Thoracic aorta (tissue), 2 donors: ENCODE measurements around the gene ERCC8. TPM values are rescaled to one million over a fixed set of nuclear protein-coding genes. Genes with fewer than 3 reads are reported as not detected.

Experiments
- ATAC-seq: fragments of 150-250 bp; one replicate; pipeline ENCODE4 v1.8.0; 2017; ENCODE audit warnings: low read depth; ENCODE audit not compliant: insufficient number of reproducible peaks, low FRiP score
- DNase-seq: peaks from one replicate; pipeline ENCODE4 v3.0.0-alpha.2; 2020; ENCODE audit warnings: low spot score
- H3K27ac ChIP-seq, 2 donors: fragments of 200-600 bp; sonication (generic); 1 replicate in 1 of 2; 2 replicates in 1 of 2; pipeline ENCODE4 v1.5.1; 2016; ENCODE audit warnings: mild to moderate bottlenecking in 2 of 2, moderate library complexity in 2 of 2
- H3K27me3 ChIP-seq: fragments of 200-600 bp; sonication (generic); replicated peaks from 2 replicates; pipeline ENCODE4 v1.6.0; 2016; ENCODE audit warnings: mild to moderate bottlenecking; ENCODE audit not compliant: insufficient read depth
- H3K36me3 ChIP-seq: fragments of 200-600 bp; sonication (generic); one replicate; pipeline ENCODE4 v1.5.1; 2016
- H3K4me1 ChIP-seq, 2 donors: fragments of 200-600 bp; sonication (generic); 1 replicate in 1 of 2; 2 replicates in 1 of 2; pipeline versions ENCODE4 v1.5.1 to v1.6.0; 2016; ENCODE audit warnings: low read depth in 2 of 2, mild to moderate bottlenecking in 1 of 2; ENCODE audit not compliant: control insufficient read depth in 1 of 2
- H3K4me3 ChIP-seq: fragments of 200-600 bp; sonication (generic); 2 replicates; pipeline ENCODE4 v1.5.1; 2016; ENCODE audit warnings: mild to moderate bottlenecking
- H3K9me3 ChIP-seq: fragments of 200-600 bp; sonication (generic); 2 replicates; pipeline ENCODE4 v1.5.1; 2016
- CTCF ChIP-seq: fragments of 200-600 bp; sonication (generic); IDR thresholded peaks from one replicate; pipeline ENCODE4 v1.5.1; 2019; ENCODE audit warnings: antibody characterized with exemption
- total RNA-seq, 2 donors: library from RNA; depleted of rRNA; stranded (reverse); fragments of >200 nt; gene quantifications; one replicate each; pipeline versions ENCODE4 v1.1.0 to v1.2.3, GENCODE V29; 2016

ERCC8 gene, protein sequence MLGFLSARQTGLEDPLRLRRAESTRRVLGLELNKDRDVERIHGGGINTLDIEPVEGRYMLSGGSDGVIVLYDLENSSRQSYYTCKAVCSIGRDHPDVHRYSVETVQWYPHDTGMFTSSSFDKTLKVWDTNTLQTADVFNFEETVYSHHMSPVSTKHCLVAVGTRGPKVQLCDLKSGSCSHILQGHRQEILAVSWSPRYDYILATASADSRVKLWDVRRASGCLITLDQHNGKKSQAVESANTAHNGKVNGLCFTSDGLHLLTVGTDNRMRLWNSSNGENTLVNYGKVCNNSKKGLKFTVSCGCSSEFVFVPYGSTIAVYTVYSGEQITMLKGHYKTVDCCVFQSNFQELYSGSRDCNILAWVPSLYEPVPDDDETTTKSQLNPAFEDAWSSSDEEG
- total RNA-seq = 10 to 100 TPM; 11.0 to 13.0 TPM

DNA sequence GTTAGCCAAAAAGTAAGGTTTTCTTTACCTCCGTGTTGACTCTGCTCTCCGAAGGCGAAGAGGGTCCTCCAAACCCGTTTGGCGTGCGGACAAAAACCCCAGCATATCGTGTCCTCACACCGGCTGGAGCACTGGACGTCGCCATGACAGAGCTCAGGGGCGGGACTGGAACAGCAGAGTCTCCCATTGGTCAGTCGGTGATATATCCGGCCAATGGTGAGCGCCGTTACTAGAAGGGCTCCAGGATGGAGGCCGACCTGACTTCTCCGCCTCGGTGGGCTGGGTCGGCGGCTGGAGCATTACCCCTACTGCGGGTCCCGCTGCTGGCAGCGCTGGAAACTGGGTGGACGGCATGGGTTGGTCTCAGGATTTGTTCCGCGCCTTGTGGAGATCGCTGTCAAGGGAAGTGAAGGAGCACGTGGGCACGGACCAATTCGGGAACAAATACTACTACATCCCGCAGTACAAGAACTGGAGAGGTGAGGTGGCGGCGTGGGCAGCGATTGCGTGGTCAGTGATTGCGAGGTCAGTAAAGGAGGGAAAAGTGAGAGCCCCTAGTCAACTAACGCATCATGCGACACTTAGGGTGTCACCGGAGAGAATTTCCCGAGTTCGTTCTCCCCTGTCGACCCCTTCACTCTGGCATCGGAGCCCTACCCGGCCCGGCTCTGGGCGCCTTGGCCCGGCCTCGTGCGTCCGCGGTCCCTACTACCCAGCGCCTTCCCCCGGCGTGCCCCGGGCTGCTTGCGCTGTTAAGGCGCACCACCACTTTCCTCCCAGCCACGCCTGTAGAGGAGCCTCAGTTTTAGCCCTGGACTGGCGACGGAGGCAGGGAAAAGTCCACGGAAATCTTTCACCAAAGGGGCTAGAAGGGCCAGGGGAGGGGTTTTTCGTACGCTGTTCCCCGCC is at the start of gene ERCC8, which contains the start of gene NDUFAF2:
ERCC8 (minus strand) TSS at position 167 of the 909 bp plus-strand sequence; CDS start at position 105, 62 bp downstream.
NDUFAF2 (plus strand) TSS at position 302 of the 909 bp plus-strand sequence; CDS start at position 353, 51 bp downstream.
- Histone ChIP-seq H3K27ac (peak within 1 kb of the TSS; percentile 55 to 82), H3K36me3 (no peaks in the 10 kb centered on the region), H3K4me1 (peaks cover 12 to 21% of the 10 kb centered on the region in 2 donors), H3K4me3 (peak within 1 kb of the TSS; percentile 87), H3K9me3 (no peaks in the 10 kb centered on the region), H3K27me3 (no peaks in the 10 kb centered on the region)
- ATAC-seq = peak; percentile 97
- DNase-seq = peak; percentile 83
- TF ChIP-seq CTCF = no peak

GRCh38 chr5:60993875-60994571 is 49.2 kb upstream of the ERCC8 start:
- no peaks in the 10 kb centered on the region for H3K27me3 ChIP-seq
- peaks cover 25 to 34% of the 10 kb centered on the region in 2 donors for H3K4me1 ChIP-seq
- peak overlapping the region in 1 of 2 donors; percentile 56 for H3K27ac ChIP-seq
- H3K4me3 ChIP-seq = no peak overlapping the region
- no peaks in the 10 kb centered on the region for H3K9me3 ChIP-seq
- no peak for DNase-seq
- H3K36me3 ChIP-seq = no peaks in the 10 kb centered on the region
- no peak for TF ChIP-seq CTCF
- no peak for ATAC-seq

DNA sequence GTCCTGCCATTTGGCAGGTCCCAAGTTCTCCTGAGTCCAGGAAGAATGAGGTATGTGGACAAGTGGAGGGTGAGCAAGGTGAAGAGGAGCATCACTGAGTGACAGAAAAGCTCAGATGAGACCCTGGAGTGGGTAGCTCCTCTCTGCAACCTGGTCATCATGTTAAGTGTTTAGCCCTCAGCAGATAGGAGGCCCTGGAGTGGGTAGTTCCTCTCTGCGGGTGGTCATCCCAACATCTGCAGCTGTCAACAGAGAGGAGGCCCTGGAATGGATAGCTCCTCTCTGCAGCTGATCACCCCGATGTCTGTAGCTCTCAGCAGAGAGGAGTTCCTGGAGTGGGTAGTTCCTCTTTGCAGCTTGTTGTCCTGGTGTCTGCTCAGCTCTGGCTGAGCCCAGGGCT is 48.6 kb upstream of the ERCC8 start:
- peaks cover 22 to 31% of the 10 kb centered on the region in 2 donors for H3K4me1 ChIP-seq
- no peaks in the 10 kb centered on the region for H3K9me3 ChIP-seq
- no peaks in the 10 kb centered on the region for H3K27me3 ChIP-seq
- peak overlapping the region; percentile 21 to 56 for H3K27ac ChIP-seq
- no peaks in the 10 kb centered on the region for H3K36me3 ChIP-seq
- no peak for TF ChIP-seq CTCF
- no peak for ATAC-seq
- no peak for DNase-seq
- H3K4me3 ChIP-seq = no peak overlapping the region

DNA sequence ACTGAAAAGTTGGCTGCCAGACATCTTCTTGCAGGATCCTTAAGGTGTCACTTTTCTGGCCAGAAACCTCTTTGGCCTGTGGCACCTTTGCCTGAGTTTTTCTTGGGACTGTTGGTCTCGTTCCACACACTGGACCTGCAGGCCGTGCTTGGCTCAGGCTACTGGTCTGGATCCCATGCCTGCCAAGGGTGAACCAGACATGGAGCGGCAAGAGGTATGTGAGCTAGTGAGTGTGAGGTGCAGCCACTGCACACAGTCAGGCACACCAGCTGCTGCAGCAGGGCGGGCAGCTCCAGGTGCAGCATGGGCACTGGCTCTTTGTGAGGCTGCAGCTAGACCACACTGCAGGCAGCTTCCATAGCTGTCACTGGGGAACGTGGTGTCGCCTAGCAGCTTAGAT is 48.0 kb upstream of the ERCC8 start:
- Histone ChIP-seq H3K4me3 (no peak overlapping the region), H3K27ac (peak overlapping the region; percentile 21 to 56)

More for the DNA sequence above, 48.0 kb upstream of the ERCC8 start:
- TF ChIP-seq CTCF = no peak
- no peak for DNase-seq
- peaks cover 21 to 35% of the 10 kb centered on the region in 2 donors for H3K4me1 ChIP-seq
- H3K27me3 ChIP-seq = no peaks in the 10 kb centered on the region
- H3K9me3 ChIP-seq = no peaks in the 10 kb centered on the region
- H3K36me3 ChIP-seq = no peaks in the 10 kb centered on the region
- no peak for ATAC-seq
